GM12892 (cell line): Measurements from ENCODE around the gene SYNDIG1.

Experiments
- POLR2A ChIP-seq: IDR thresholded peaks from 2 replicates; pipeline ENCODE4 v1.6.1; 2011; ENCODE audit warnings: low read depth, low read length, control low read depth
- POLR2AphosphoS5 ChIP-seq: IDR thresholded peaks from 2 replicates; pipeline ENCODE4 v1.6.1; 2011; ENCODE audit warnings: low read depth, low read length, control low read depth
- TAF1 ChIP-seq: IDR thresholded peaks from 2 replicates; pipeline ENCODE4 v1.6.1; 2011; ENCODE audit warnings: low read depth, mild to moderate bottlenecking, control low read depth, low read length, borderline replicate concordance

DNA sequence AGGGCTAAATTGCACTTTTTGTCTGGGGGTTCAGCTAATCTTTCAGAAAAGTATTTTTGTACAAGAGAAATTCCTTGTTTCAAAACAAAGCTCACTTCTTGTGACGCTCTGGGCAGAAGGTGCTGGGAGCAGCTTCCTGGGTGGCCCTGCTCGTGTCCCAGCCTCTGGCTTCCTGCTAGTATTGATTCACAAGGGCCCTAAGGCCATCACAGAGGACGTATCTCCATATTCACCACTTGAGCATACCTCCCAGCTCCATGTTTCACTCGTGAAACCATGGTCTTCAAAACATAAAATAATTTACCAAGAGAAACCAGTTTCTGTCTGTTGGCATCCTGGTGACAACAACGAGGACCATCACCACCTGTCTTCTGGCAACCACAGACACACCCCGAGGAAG is 49.1 kb downstream of the SYNDIG1 start:
- no peak for TF ChIP-seq POLR2AphosphoS5
- no peak for TF ChIP-seq POLR2A
- no peak for TF ChIP-seq TAF1
